ENCODE measurements around the gene RPS21. TPM values are rescaled to one million over a fixed set of nuclear protein-coding genes. Genes with fewer than 3 reads are reported as not detected.
A peak's percentile ranks its signal among the peaks of the same experiment; 100 is the strongest.

RPS21 gene
- total and polyA plus RNA-seq, 2 of the 13 experiments (the other 11 are each of a cell fraction or from before 2014, with no cell fraction given), result 2,647 to 11,063 TPM

GRCh38 chr20:62370115-62370806 lies 16.6 kb upstream of the RPS21 start (continued):
- TF ChIP-seq, protein P1, sequence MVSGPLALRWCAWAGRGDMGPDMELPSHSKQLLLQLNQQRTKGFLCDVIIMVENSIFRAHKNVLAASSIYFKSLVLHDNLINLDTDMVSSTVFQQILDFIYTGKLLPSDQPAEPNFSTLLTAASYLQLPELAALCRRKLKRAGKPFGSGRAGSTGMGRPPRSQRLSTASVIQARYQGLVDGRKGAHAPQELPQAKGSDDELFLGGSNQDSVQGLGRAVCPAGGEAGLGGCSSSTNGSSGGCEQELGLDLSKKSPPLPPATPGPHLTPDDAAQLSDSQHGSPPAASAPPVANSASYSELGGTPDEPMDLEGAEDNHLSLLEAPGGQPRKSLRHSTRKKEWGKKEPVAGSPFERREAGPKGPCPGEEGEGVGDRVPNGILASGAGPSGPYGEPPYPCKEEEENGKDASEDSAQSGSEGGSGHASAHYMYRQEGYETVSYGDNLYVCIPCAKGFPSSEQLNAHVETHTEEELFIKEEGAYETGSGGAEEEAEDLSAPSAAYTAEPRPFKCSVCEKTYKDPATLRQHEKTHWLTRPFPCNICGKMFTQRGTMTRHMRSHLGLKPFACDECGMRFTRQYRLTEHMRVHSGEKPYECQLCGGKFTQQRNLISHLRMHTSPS (CRISPR knock-in tag; IDR thresholded peaks at IDR 0.05; ENCODE audit: low read depth), result 0 out of 2 replicates have a peak, but pooled peaks have one; percentile 3
- TF ChIP-seq SUZ12 (IDR thresholded peaks at IDR 0.05; ENCODE audit: low read depth, low read length), result no peak
- TF ChIP-seq ZNF773 (CRISPR knock-in tag; IDR thresholded peaks at IDR 0.05; ENCODE audit: borderline replicate concordance), result no peak
- TF ChIP-seq ZNF644 (CRISPR knock-in tag; IDR thresholded peaks at IDR 0.05; ENCODE audit: low read depth), result no peak
- TF ChIP-seq MAZ (IDR thresholded peaks at IDR 0.05; ENCODE audit: borderline replicate concordance, low read depth, low read length), result no peak
- peak; percentile 84 for TF ChIP-seq MAZ (CRISPR knock-in tag; IDR thresholded peaks at IDR 0.05; ENCODE audit: low read depth)
- no peak; the same call in 1 of the 2 replicates for TF ChIP-seq BCL6 (CRISPR knock-in tag; IDR thresholded peaks at IDR 0.05)
- no peak for TF ChIP-seq ZNF550 (CRISPR knock-in tag; IDR thresholded peaks at IDR 0.05; ENCODE audit: borderline replicate concordance)
- no peak for TF ChIP-seq ZNF337 (CRISPR knock-in tag; IDR thresholded peaks at IDR 0.05; ENCODE audit: borderline replicate concordance, low read depth)
- TF ChIP-seq HOMEZ (CRISPR knock-in tag; IDR thresholded peaks at IDR 0.05; ENCODE audit: low read depth), result no peak
- 0 out of 2 replicates have a peak, but pooled peaks have one; percentile 19 for TF ChIP-seq ZNF614 (CRISPR knock-in tag; IDR thresholded peaks at IDR 0.05; ENCODE audit: borderline replicate concordance)
- no peak for TF ChIP-seq ZNF496 (CRISPR knock-in tag; IDR thresholded peaks at IDR 0.05; ENCODE audit: insufficient replicate concordance)
- TF ChIP-seq ZNF143 (CRISPR knock-in tag; IDR thresholded peaks at IDR 0.05), result no peak; the same call in 1 of the 2 replicates
- no peak for TF ChIP-seq TRAFD1 (CRISPR knock-in tag; IDR thresholded peaks at IDR 0.05; ENCODE audit: borderline replicate concordance)
- TF ChIP-seq ZNF24 (IDR thresholded peaks at IDR 0.05), result no peak
- TF ChIP-seq CHD2 (IDR thresholded peaks at IDR 0.05; ENCODE audit: low read depth, low read length), result no peak
- TF ChIP-seq PLRG1 (conservative IDR thresholded peaks at IDR 0.05), result no peak
- TF ChIP-seq, protein P2, sequence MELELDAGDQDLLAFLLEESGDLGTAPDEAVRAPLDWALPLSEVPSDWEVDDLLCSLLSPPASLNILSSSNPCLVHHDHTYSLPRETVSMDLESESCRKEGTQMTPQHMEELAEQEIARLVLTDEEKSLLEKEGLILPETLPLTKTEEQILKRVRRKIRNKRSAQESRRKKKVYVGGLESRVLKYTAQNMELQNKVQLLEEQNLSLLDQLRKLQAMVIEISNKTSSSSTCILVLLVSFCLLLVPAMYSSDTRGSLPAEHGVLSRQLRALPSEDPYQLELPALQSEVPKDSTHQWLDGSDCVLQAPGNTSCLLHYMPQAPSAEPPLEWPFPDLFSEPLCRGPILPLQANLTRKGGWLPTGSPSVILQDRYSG (CRISPR knock-in tag; IDR thresholded peaks at IDR 0.05), result no peak
- TF ChIP-seq, protein P3, sequence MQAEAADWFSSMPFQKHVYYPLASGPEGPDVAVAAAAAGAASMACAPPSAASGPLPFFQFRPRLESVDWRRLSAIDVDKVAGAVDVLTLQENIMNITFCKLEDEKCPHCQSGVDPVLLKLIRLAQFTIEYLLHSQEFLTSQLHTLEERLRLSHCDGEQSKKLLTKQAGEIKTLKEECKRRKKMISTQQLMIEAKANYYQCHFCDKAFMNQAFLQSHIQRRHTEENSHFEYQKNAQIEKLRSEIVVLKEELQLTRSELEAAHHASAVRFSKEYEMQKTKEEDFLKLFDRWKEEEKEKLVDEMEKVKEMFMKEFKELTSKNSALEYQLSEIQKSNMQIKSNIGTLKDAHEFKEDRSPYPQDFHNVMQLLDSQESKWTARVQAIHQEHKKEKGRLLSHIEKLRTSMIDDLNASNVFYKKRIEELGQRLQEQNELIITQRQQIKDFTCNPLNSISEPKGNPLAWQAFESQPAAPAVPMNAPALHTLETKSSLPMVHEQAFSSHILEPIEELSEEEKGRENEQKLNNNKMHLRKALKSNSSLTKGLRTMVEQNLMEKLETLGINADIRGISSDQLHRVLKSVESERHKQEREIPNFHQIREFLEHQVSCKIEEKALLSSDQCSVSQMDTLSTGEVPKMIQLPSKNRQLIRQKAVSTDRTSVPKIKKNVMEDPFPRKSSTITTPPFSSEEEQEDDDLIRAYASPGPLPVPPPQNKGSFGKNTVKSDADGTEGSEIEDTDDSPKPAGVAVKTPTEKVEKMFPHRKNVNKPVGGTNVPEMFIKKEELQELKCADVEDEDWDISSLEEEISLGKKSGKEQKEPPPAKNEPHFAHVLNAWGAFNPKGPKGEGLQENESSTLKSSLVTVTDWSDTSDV (CRISPR knock-in tag; IDR thresholded peaks at IDR 0.05), result no peak

Measured in HepG2 (cell line).